H1 (cell line): ENCODE results near the gene BAIAP2. TPM values are rescaled to one million over a fixed set of nuclear protein-coding genes. Genes with fewer than 3 reads are reported as not detected.

Experiments used
- CTCF ChIA-PET: fragments of 300-600 bp; sonication (Branson Sonifier 250); formaldehyde crosslinking; loops from one replicate; lab custom pipeline; 2021; ENCODE audit not compliant: partially characterized antibody; lab: Charles Lee
- POLR2A ChIA-PET: fragments of 300-600 bp; sonication (Branson Sonifier 250); formaldehyde crosslinking; loops from one replicate; lab custom pipeline; 2021; ENCODE audit warnings: inconsistent platforms; ENCODE audit not compliant: partially characterized antibody; lab: Charles Lee
- DNase-seq, 2 experiments: peaks; one replicate each; pipeline versions ENCODE4 v3.0.0 to v3.0.0-alpha.2; 2010 to 2022; ENCODE audit warnings: low spot score in 2 of 2, low read depth in 1 of 2, mixed read lengths in 1 of 2
- FAIRE-seq: peaks from 2 replicates; lab custom pipeline; 2011; peaks lifted over from hg19 to GRCh38; lab: Jason Lieb, UNC
- H2AFZ ChIP-seq: 2 replicates; pipeline ENCODE4 v1.8.1; 2012; ENCODE audit warnings: low read length, inconsistent platforms
- H2AK5ac ChIP-seq: 2 replicates; pipeline ENCODE4 v1.6.1; 2013; ENCODE audit warnings: low read depth, low read length
- H2BK120ac ChIP-seq: replicated peaks from 2 replicates; pipeline ENCODE3; 2013; ENCODE audit warnings: low read depth, low read length, inconsistent platforms
- H2BK12ac ChIP-seq: 2 replicates; pipeline ENCODE4 v1.6.1; 2013; ENCODE audit warnings: low read depth, low read length
- H2BK15ac ChIP-seq: 2 replicates; pipeline ENCODE4 v1.6.1; 2013; ENCODE audit warnings: low read length
- H2BK20ac ChIP-seq: 2 replicates; pipeline ENCODE4 v1.6.1; 2013; ENCODE audit warnings: low read length
- H2BK5ac ChIP-seq: 2 replicates; pipeline ENCODE4 v1.6.1; 2013; ENCODE audit warnings: low read depth, low read length
- H3K14ac ChIP-seq: 2 replicates; pipeline ENCODE4 v1.6.1; 2013; ENCODE audit warnings: inconsistent platforms; ENCODE audit not compliant: insufficient read length
- H3K18ac ChIP-seq: 2 replicates; pipeline ENCODE4 v1.6.1; 2013; ENCODE audit warnings: low read length; ENCODE audit errors: extremely low read depth
- H3K23ac ChIP-seq: 2 replicates; pipeline ENCODE4 v1.6.1; 2013; ENCODE audit warnings: inconsistent platforms; ENCODE audit not compliant: insufficient read length
- H3K23me2 ChIP-seq: 2 replicates; pipeline ENCODE4 v1.6.1; 2013; ENCODE audit warnings: low read depth, low read length
- H3K27ac ChIP-seq: 2 replicates; pipeline ENCODE4 v1.6.1; 2011; ENCODE audit warnings: low read depth, low read length, inconsistent platforms
- H3K27me3 ChIP-seq, 4 experiments: replicated peaks in 1 of 4; 1 replicate in 1 of 4; 2 replicates in 3 of 4; pipeline versions ENCODE4 v1.6.1 to v1.8.1; 2011 to 2013; ENCODE audit warnings: low read length in 3 of 4, mild to moderate bottlenecking in 3 of 4, inconsistent platforms in 2 of 4, mixed read lengths in 2 of 4, moderate library complexity in 1 of 4; ENCODE audit not compliant: control insufficient read depth in 3 of 4, insufficient read depth in 3 of 4; ENCODE audit errors: extremely low read depth in 1 of 4
- H3K36me3 ChIP-seq, 4 experiments: 2 replicates each; pipeline versions ENCODE4 v1.6.1 to v1.8.1; 2011 to 2013; ENCODE audit warnings: mild to moderate bottlenecking in 4 of 4, low read length in 3 of 4, moderate library complexity in 2 of 4, control low read depth in 1 of 4, inconsistent platforms in 1 of 4; ENCODE audit not compliant: insufficient read depth in 4 of 4, control insufficient read depth in 2 of 4
- H3K4ac ChIP-seq: replicated peaks from 2 replicates; pipeline ENCODE3; 2013; ENCODE audit warnings: low read length, low read depth, mixed read lengths, inconsistent platforms; ENCODE audit not compliant: insufficient read length
- H3K4me1 ChIP-seq, 4 experiments: replicated peaks in 1 of 4; 1 replicate in 1 of 4; 2 replicates in 3 of 4; pipeline versions ENCODE4 v1.6.1 to v1.8.1; 2011 to 2013; ENCODE audit warnings: low read length in 3 of 4, inconsistent platforms in 2 of 4, mixed read lengths in 1 of 4; ENCODE audit not compliant: insufficient read depth in 4 of 4, control insufficient read depth in 3 of 4
- H3K4me2 ChIP-seq, 2 experiments: 2 replicates each; pipeline versions ENCODE4 v1.6.1 to v1.8.1; 2011 to 2013; ENCODE audit warnings: low read depth in 2 of 2, low read length in 2 of 2, control low read depth in 1 of 2, inconsistent platforms in 1 of 2, mild to moderate bottlenecking in 1 of 2; ENCODE audit not compliant: insufficient read depth in 1 of 2
- H3K4me3 ChIP-seq, 4 experiments: fragments of 200-600, 300-600 bp in 1 of 4; sonication (generic), shearing (Covaris generic), sonication (Bioruptor Twin) in 1 of 4; 2 replicates each; pipeline versions ENCODE4 v1.5.1 to v1.8.1; 2011 to 2016; ENCODE audit warnings: low read length in 4 of 4, low read depth in 3 of 4, control low read depth in 2 of 4, inconsistent platforms in 2 of 4, mild to moderate bottlenecking in 2 of 4, mixed read lengths in 1 of 4, moderate library complexity in 1 of 4; ENCODE audit not compliant: insufficient read depth in 2 of 4; ENCODE audit errors: extremely low read depth in 1 of 4
- H3K56ac ChIP-seq: replicated peaks from 2 replicates; pipeline ENCODE3; 2013; ENCODE audit warnings: low read depth, mild to moderate bottlenecking, mixed read lengths, low read length, inconsistent platforms; ENCODE audit not compliant: insufficient read length
- H3K79me1 ChIP-seq: 2 replicates; pipeline ENCODE4 v1.6.1; 2013; ENCODE audit warnings: low read depth, low read length, control low read depth
- H3K79me2 ChIP-seq, 2 experiments: 2 replicates each; pipeline versions ENCODE4 v1.6.1 to v1.8.1; 2012 to 2013; ENCODE audit warnings: low read length in 2 of 2, mild to moderate bottlenecking in 2 of 2, inconsistent platforms in 1 of 2; ENCODE audit not compliant: insufficient read depth in 2 of 2, control insufficient read depth in 1 of 2
- H3K9ac ChIP-seq, 4 experiments: replicated peaks in 1 of 4; 1 replicate in 1 of 4; 2 replicates in 3 of 4; pipeline versions ENCODE4 v1.6.1 to v1.8.1; 2011 to 2013; ENCODE audit warnings: low read depth in 3 of 4, low read length in 3 of 4, control low read depth in 2 of 4, mild to moderate bottlenecking in 2 of 4, moderate library complexity in 2 of 4, inconsistent platforms in 1 of 4; ENCODE audit errors: extremely low read depth in 1 of 4
- H3K9me3 ChIP-seq, 2 experiments: 2 replicates each; pipeline versions ENCODE4 v1.6.1 to v1.8.1; 2012 to 2013; ENCODE audit warnings: mild to moderate bottlenecking in 2 of 2, moderate library complexity in 2 of 2, control low read depth in 1 of 2, inconsistent platforms in 1 of 2, low read depth in 1 of 2, low read length in 1 of 2, mixed read lengths in 1 of 2; ENCODE audit not compliant: insufficient read depth in 2 of 2
- H4K20me1 ChIP-seq, 2 experiments: replicated peaks in 1 of 2; 2 replicates each; pipeline versions ENCODE3 to v1.8.1; 2011 to 2013; ENCODE audit warnings: inconsistent platforms in 2 of 2, low read length in 2 of 2, mild to moderate bottlenecking in 1 of 2; ENCODE audit not compliant: insufficient read depth in 2 of 2, control insufficient read depth in 1 of 2
- H4K5ac ChIP-seq: 2 replicates; pipeline ENCODE4 v1.6.1; 2013; ENCODE audit warnings: low read length, low read depth, mixed read lengths, inconsistent platforms; ENCODE audit not compliant: insufficient read length
- H4K8ac ChIP-seq: 2 replicates; pipeline ENCODE4 v1.8.0; 2013; ENCODE audit warnings: mild to moderate bottlenecking, moderate library complexity, low read length, inconsistent platforms; ENCODE audit not compliant: insufficient read depth; ENCODE audit errors: extremely low read depth
- H4K91ac ChIP-seq: replicated peaks from 2 replicates; pipeline ENCODE3; 2013; ENCODE audit warnings: low read length, mixed read lengths, inconsistent platforms; ENCODE audit not compliant: insufficient read length
- CEBPB ChIP-seq: IDR thresholded peaks from 2 replicates; pipeline ENCODE4 v1.6.1; 2012; ENCODE audit warnings: low read depth, low read length
- EP300 ChIP-seq, 2 experiments: IDR thresholded peaks; 1 replicate in 1 of 2; 2 replicates in 1 of 2; pipeline ENCODE4 v1.6.1; 2011 to 2012; ENCODE audit warnings: low read depth in 2 of 2, low read length in 2 of 2, mild to moderate bottlenecking in 2 of 2, borderline replicate concordance in 1 of 2, inconsistent platforms in 1 of 2, moderate library complexity in 1 of 2
- JUN ChIP-seq: IDR thresholded peaks from 2 replicates; pipeline ENCODE4 v1.6.1; 2011; ENCODE audit warnings: low read depth, mild to moderate bottlenecking, improper control_type of control experiment, low read length
- MAX ChIP-seq: IDR thresholded peaks from 2 replicates; pipeline ENCODE4 v1.6.1; 2012; ENCODE audit warnings: inconsistent platforms
- PHF8 ChIP-seq: fragments of 200-600 bp; sonication (generic); conservative IDR thresholded peaks from 2 replicates; pipeline ENCODE4 v1.7.1; 2012; ENCODE audit warnings: low read depth, mild to moderate bottlenecking, inconsistent platforms, low read length, moderate library complexity
- RNF2 ChIP-seq: fragments of 200-900, 300-1000 bp; sonication (generic); IDR thresholded peaks from 2 replicates; pipeline ENCODE4 v1.7.1; 2016; ENCODE audit warnings: borderline replicate concordance, low read depth, mild to moderate bottlenecking, antibody characterized with exemption, low read length; ENCODE audit not compliant: poor library complexity, severe bottlenecking; ENCODE audit errors: missing control alignments
- RXRA ChIP-seq: IDR thresholded peaks from 2 replicates; pipeline ENCODE4 v1.6.1; 2011; ENCODE audit warnings: low read depth, mild to moderate bottlenecking, low read length, moderate library complexity; ENCODE audit not compliant: insufficient read depth
- SP4 ChIP-seq: IDR thresholded peaks from 2 replicates; pipeline ENCODE4 v1.6.1; 2012; ENCODE audit warnings: low read length, inconsistent platforms
- SUZ12 ChIP-seq: fragments of 200-600 bp; sonication (generic); IDR thresholded peaks from 2 replicates; pipeline ENCODE4 v1.6.1; 2012; ENCODE audit warnings: mild to moderate bottlenecking, inconsistent platforms, low read length, moderate library complexity, mixed read lengths
- TCF12 ChIP-seq: IDR thresholded peaks from 2 replicates; pipeline ENCODE4 v1.6.1; 2011; ENCODE audit warnings: low read depth, mild to moderate bottlenecking, low read length
- TEAD4 ChIP-seq: IDR thresholded peaks from 2 replicates; pipeline ENCODE4 v1.6.1; 2012; ENCODE audit warnings: low read depth, low read length, inconsistent platforms, mixed read lengths
- WGBS, 2 experiments: shearing (Covaris generic) in 1 of 2; methylation state at CpG; one replicate each; pipeline versions ENCODE4 v1.1.6 to v1.1.7; 2013 to 2015; ENCODE audit warnings: low lambda C conversion rate in 2 of 2, mixed read lengths in 2 of 2, inconsistent platforms in 1 of 2, low coverage in 1 of 2, missing lambda C conversion rate in 1 of 2; ENCODE audit not compliant: insufficient replicate concordance in 2 of 2, insufficient coverage in 1 of 2, insufficient read length in 1 of 2; ENCODE audit errors: extremely low coverage in 1 of 2, missing lambda C conversion rate in 1 of 2; 5-methylcytosine and 5-hydroxymethylcytosine counted together
- polyA plus RNA-seq, 7 experiments: library from polyadenylated mRNA; depleted of rRNA in 3 of 7; stranded (reverse) in 5 of 7; unstranded in 2 of 7; fragments of >200 nt in 5 of 7; fragments of 200-250 nt in 2 of 7; gene quantifications; 1 replicate in 5 of 7; 2 replicates in 1 of 7; 4 replicates in 1 of 7; pipeline versions ENCODE4 v1.2.1 to v1.2.3, GENCODE V29; 2011 to 2013; ENCODE audit warnings: missing spikeins in 2 of 7, mixed read lengths in 2 of 7
- total RNA-seq: library from RNA; stranded (reverse); fragmentation: NEBNext Ultra II Directional; extraction: Animal tissue kit (Norgen Biotek cat#: 25700); gene quantifications from 2 replicates; pipeline ENCODE4 v1.2.1, GENCODE V29; 2021

BAIAP2 gene
- total and polyA plus RNA-seq, 2 of the 8 experiments (the other 6 are each of a cell fraction or from before 2014, with no cell fraction given), result 10.0 to 22.8 TPM

DNA sequence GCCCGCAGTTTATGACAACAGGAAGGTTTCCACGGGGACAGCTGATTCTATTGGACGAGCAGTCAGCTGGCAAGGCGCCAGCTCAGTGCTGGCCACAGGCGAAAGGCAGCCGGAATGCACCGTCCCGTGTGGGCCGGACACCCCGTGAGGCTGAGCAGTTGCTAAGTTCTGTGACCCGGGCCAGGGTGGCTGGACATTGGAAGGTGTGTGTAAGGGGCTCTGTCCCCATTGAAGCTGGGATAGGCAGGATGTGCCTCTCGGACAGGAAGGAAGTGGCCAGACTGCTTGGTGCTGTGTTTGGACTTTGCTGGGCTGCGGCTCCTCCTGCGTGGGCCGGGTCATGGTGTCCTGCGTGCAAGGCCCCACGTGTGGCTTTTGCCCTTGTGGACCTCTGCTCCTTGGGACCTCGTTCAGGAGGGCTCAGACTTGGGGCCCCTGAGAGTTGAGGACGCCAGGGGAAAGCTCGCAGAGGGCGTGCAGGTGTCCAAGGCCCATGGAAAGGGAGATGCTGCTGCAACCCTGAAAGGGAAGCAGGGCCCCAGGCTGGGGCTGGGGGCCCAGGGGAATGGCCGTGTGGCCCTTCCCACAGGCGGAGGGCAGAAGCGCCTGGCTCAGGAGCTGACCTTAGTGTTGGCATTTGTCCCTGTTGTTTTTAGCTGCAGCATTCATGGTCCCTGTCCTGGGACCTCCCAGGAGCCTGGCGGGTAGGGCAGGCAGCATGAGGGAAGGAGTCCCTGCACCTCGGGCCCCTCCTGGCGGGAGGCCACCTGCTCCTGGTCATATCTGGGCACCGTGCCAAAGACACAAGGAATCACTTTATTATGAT, 10.0 kb downstream of the BAIAP2 start:
- H2BK120ac ChIP-seq, result no peak overlapping the region
- H3K9ac ChIP-seq, result no peak overlapping the region
- no peak overlapping the region for H3K18ac ChIP-seq
- peaks cover 2 to 15% of the 10 kb centered on the region in 2 experiments for H4K20me1 ChIP-seq
- H3K4me1 ChIP-seq, result peaks cover 0 to 8% (median 3%) of the 10 kb centered on the region in 4 experiments; a peak in 5 of 7 replicates
- no peak overlapping the region for H3K14ac ChIP-seq
- no peaks in the 10 kb centered on the region for H3K23me2 ChIP-seq
- H2BK12ac ChIP-seq, result no peak overlapping the region; the same call in 1 of the 2 replicates
- no peaks in the 10 kb centered on the region for H3K27me3 ChIP-seq
- H2AFZ ChIP-seq, result no peak overlapping the region
- H3K36me3 ChIP-seq, result no peaks in the 10 kb centered on the region
- peak overlapping the region; percentile 66; the same call in 1 of the 2 replicates for H4K8ac ChIP-seq
- H3K56ac ChIP-seq, result no peak overlapping the region
- peaks cover 15% of the 10 kb centered on the region for H3K79me1 ChIP-seq
- H3K79me2 ChIP-seq, result peaks cover 0 to 25% of the 10 kb centered on the region in 2 experiments; a peak in 1 of 4 replicates
- H3K27ac ChIP-seq, result no peak overlapping the region
- ChIA-PET CTCF (interaction anchor here (0.7 to 15.3 kb wide), 10 partner anchors 9 to 146 kb away, joined by 3 to 103 read pairs (median 5); no protein-coding TSS in a partner anchor), POLR2A (interaction anchor here (0.5 to 9.0 kb wide), 5 partner anchors 8 to 200 kb away, joined by 3 to 42 read pairs (median 3); partner anchors contain the start of gene BAIAP2)
- H3K4ac ChIP-seq, result no peak overlapping the region
- no peak overlapping the region for H3K23ac ChIP-seq
- H4K5ac ChIP-seq, result no peak overlapping the region
- no peaks in the 10 kb centered on the region for H3K9me3 ChIP-seq
- H3K4me2 ChIP-seq, result no peak overlapping the region
- peak overlapping the region; percentile 48 for H2BK5ac ChIP-seq
- H4K91ac ChIP-seq, result no peak overlapping the region
- DNase-seq (no peak), FAIRE-seq (no peak)
- H2AK5ac ChIP-seq, result no peak overlapping the region
- no peak overlapping the region for H2BK20ac ChIP-seq
- H2BK15ac ChIP-seq, result no peak overlapping the region
- no peak overlapping the region for H3K4me3 ChIP-seq
- WGBS, 2 experiments, result 86% methylated on average over 28 of the region's 28 CpGs; no CpG with 5 or more reads in 1 of the 2 experiments
- TF ChIP-seq TCF12, result no peak
- no peak for TF ChIP-seq SUZ12
- TF ChIP-seq CEBPB, result no peak
- no peak for TF ChIP-seq PHF8
- no peak for TF ChIP-seq RNF2
- no peak for TF ChIP-seq RXRA
- TF ChIP-seq MAX, result no peak
- TF ChIP-seq SP4, result no peak
- TF ChIP-seq EP300 (IDR thresholded peaks at IDR 0.05; ENCODE audit: borderline replicate concordance in 1 of 2, low read depth in 2 of 2, low read length in 2 of 2), result no peak
- no peak for TF ChIP-seq TEAD4
- TF ChIP-seq JUN, result no peak
